Epithelial cell of prostate (primary cell): ENCODE data around the gene TMEM253.

ENCODE experiments used
- DNase-seq: peaks from one replicate; pipeline ENCODE4 v3.0.0-alpha.2; 2011; ENCODE audit warnings: low read depth, low spot score
- H3K27ac ChIP-seq: fragments of 450-650 bp; 2 replicates; pipeline ENCODE4 v1.5.1; 2017; ENCODE audit warnings: mild to moderate bottlenecking

The TMEM253 gene

GRCh38 chr14:21145437-21145836, 44.6 kb downstream of the TMEM253 start:
- H3K27ac ChIP-seq = no peak overlapping the region
- DNase-seq = no peak

GRCh38 chr14:21149641-21150367, 48.9 kb downstream of the TMEM253 start:
- no peak overlapping the region for H3K27ac ChIP-seq

More at GRCh38 chr14:21149641-21150367, 48.9 kb downstream of the TMEM253 start:
- DNase-seq = no peak
